UCSD-AML1 (cell line): ENCODE measurements around the gene KTN1.

Experiments used
- DNase-seq: peaks from one replicate; lab custom pipeline; 2025; ENCODE audit not compliant: unreplicated experiment; lab: John Stamatoyannopoulos, UW

Gene KTN1

GRCh38 chr14:55604900-55605418, 25.0 kb downstream of the KTN1 start:
- DNase-seq, result no peak

GRCh38 chr14:55605793-55606192, 25.8 kb downstream of the KTN1 start:
- no peak for DNase-seq

DNA sequence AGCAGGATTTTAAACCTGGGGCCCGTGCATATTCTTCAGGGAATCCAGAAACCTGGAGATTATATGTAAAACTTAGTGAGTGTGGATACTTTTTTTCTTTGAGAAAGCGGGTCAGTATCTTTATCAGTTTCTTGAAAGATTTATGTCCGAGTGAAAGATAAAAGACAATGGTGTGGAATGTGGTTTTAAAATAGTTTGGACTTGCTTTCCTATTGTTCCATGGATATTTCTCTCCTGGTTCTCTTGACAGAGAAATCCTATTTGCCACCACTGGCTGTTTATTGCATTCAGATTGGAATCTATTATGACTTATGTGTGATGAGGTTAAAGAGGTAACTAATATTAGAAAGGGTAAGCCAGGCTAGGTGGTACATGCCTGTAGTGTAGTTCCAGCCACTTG, 27.4 kb downstream of the KTN1 start:
- DNase-seq, result no peak

GRCh38 chr14:55609681-55610080, 29.7 kb downstream of the KTN1 start:
- DNase-seq, result no peak

- no peak for DNase-seq
Measured at GRCh38 chr14:55610713-55611370, 30.8 kb downstream of the KTN1 start.

- no peak for DNase-seq
Measured at GRCh38 chr14:55611859-55612258, 31.9 kb downstream of the KTN1 start.

DNA sequence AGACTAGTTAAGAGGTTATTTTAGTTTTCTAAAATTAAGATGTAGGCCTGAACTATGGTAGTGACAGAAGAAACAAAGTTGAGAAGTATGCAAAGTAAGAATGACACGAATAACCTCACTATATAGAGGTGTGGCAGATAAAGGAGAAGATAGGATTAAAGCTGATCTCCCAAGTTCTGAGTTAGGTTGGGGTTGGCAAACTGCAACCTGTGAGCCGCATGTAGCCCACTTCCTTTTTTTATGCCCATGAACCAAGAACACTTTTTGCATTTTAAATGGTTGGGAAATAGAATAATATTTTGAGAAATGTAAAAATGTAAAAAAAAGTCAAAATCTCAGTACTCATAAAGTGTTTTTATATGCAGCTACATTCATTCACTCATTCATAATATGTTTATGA, 34.3 kb downstream of the KTN1 start:
- DNase-seq, result no peak

GRCh38 chr14:55620277-55620676, 40.3 kb downstream of the KTN1 start:
- no peak for DNase-seq

GRCh38 chr14:55620981-55621380, 41.0 kb downstream of the KTN1 start:
- DNase-seq, result no peak

DNA sequence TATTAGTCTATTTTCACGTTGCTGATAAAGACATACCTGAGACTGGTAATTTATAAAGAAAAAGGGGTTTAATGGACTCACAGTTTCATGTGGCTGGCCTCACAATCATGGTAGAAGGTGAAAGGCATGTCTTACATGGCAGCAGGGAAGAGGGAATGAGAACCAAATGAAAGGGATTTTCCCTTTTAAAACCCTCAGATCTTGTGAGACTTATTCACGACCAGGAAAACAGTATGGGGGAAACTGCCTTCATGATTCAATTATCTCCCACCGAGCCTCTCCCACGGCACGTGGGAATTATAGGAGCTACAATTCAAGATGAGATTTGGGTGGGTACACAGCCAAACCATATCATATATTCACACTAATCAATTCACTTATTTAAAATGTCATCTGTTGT, 41.4 kb downstream of the KTN1 start:
- DNase-seq, result no peak

DNA sequence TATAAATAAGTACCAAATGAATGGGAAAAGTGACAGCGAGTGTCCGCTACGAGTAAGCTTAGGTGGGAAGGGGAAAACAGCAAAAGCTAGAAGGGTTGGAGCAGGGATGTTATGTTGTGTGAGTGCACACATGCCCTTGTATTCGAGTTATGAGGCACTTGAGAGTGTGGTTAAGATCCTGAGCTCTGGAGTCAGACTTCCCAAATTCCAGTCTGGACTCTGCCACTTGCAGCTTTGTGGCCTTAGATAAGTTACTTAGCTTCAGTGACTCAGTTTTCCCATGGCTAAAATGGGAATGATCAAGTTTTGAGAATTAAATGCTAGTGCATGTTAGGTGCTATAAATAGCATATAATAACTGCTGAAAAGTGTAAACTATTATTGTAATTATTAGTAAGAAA, 44.9 kb downstream of the KTN1 start:
- DNase-seq, result no peak

DNA sequence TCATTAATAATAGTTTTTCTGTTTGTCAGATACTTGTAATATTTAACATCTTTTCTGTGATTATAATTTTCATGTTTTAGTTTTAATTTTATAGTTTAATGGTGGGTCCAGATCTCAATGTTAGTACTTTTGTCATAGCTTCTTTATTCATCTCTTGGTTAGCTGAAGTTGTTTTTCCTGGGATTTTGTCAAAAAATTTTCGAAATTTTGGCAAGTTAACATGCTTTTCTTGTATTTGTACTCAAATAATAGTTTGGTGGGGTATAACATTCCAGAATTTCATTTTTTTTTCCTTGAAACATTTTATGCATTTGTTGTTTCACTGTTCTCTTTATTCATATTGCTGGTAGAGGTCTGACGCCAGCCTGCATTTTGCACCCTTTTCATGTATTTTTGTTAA, 45.5 kb downstream of the KTN1 start:
- no peak for DNase-seq

DNA sequence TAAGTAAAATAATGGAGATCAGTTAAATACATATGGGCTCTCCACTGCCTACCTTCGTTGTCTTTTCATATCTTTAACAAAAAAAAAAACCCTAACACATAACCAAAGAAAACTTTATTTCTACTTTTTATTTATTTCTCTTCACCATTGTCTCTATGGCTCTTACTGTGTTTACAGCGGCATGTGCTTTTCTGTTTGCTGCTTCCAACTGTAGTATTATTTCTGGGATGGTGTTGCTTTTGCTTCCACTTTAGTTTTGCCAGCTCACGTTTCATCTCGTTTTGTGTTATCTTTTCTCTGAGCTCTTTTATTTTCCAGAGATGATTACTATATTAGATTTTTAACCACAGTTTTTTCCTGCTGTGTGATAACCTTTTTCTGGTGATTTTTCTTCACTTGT, 46.1 kb downstream of the KTN1 start:
- DNase-seq, result no peak

DNA sequence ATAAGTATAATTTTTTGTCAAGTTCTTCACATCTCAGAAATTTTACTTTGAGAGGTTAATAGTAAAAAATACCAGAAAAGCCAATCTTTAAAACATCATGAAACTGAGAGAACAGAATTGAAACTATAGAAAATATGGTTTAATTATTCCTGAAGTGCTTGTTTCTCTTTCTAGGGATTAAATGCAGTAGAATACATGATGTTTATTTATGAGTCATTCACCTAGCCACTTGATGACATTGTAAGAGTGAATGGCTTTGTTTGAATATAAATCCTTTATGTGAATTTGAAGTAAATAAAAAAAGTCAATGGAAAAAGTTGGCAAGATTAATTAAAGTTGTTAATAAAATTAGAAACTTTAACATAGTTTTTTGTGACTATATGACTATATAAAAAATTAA, 48.4 kb downstream of the KTN1 start:
- DNase-seq, result no peak

DNA sequence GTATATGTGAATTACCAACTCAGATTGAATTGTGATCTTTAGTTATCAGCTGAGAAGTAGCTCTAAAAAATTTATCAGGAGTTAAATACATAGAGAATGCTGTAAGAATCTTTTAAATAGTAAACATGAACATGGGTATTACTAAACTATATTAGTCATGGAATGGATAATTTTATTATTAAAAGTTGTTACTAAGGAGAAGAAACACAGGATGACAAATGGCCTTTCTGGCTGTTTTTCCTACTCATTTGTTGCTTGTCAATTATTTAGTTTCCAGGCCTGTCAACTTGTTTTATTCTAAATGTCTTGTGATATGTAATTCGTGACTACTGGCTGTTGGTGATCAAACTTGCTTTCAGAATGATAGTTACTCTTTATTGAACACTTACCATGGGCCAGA, 58.7 kb downstream of the KTN1 start:
- DNase-seq, result no peak

GRCh38 chr14:55641290-55641689, 61.3 kb downstream of the KTN1 start:
- no peak for DNase-seq

GRCh38 chr14:55641954-55642353, 61.9 kb downstream of the KTN1 start:
- no peak for DNase-seq

DNA sequence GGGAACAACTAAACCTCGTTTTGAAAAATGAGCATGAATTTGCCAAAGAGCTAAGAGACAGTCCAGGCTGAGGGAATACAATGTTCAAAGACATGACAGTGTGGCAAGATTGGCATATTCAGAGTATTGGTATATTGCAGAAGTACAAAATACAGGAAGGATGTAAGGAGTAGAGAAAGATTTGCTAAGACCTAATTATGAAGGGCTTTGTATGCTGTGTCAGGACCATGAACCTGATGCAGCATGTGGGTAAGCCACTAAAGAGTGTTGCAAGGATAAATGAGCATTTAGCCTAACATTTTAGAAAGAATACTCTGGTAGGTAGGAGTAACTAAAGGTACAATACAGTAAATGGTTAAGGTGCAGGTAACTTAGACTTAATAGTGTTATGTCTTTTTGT, 65.1 kb downstream of the KTN1 start:
- no peak for DNase-seq

GRCh38 chr14:55645845-55646832, 66.1 kb downstream of the KTN1 start:
- no peak for DNase-seq

DNA sequence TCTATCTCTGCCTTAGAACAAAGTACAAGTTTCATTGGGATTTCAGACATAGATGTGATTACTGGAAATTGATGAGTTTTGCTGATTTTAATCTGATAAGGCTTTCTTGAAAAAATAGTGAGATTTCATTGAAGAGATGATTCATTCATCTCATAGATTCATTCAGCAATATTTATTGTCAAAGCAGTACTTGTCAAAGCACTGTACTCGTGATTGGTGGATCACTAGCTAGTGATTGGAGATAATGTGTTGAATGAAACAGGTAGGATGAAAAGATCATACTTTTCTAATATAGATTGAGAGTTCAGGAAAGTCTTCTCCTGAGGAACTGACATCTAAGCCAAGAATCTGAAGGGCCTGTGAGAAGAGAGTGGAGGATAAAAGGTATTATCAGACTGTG, 71.0 kb downstream of the KTN1 start:
- no peak for DNase-seq

DNA sequence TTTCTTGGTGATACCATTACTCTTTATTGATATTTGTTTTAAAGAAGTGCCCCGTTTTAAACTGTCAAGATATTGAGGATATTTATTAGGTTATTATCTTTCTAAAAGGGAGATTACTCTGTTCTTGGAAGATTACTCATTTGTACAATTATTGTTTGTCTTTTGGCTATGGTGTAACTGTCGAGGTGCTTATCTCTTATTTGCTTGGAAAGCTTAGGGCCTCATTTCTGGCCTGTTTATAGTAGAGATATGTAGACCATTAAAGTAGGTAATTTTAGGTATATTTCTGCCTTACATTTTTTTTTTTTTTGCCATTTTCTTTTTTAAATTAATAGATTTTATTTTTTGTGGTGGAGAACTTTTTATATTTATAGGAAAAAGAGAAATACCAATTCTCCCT, 74.2 kb downstream of the KTN1 start:
- DNase-seq, result no peak

DNA sequence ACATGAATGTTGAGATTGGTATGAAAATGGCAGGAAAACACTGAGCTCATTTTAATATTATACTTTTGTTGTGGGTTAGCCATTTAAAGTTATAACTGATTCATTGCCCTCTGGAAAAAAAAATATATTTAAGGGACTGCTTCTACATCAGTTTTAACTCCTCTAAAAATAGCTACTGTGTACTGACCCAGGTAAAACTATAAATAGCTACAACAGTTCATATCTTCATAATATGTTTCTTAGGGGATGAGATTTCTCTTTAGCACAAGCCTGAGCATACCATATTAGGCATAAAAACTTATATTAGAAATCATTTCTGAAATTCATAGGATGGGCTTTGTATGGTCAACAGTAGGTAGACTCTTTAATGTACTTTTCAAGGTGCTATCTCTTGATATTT, 81.0 kb downstream of the KTN1 start:
- DNase-seq, result no peak
